ENCODE data around the gene CTAGE6.
"Not testable (repeated sequence)": the region's sequence is repeated elsewhere in the genome, so short reads cannot be mapped to it uniquely, and the experiment has no call there.

Gene CTAGE6

DNA sequence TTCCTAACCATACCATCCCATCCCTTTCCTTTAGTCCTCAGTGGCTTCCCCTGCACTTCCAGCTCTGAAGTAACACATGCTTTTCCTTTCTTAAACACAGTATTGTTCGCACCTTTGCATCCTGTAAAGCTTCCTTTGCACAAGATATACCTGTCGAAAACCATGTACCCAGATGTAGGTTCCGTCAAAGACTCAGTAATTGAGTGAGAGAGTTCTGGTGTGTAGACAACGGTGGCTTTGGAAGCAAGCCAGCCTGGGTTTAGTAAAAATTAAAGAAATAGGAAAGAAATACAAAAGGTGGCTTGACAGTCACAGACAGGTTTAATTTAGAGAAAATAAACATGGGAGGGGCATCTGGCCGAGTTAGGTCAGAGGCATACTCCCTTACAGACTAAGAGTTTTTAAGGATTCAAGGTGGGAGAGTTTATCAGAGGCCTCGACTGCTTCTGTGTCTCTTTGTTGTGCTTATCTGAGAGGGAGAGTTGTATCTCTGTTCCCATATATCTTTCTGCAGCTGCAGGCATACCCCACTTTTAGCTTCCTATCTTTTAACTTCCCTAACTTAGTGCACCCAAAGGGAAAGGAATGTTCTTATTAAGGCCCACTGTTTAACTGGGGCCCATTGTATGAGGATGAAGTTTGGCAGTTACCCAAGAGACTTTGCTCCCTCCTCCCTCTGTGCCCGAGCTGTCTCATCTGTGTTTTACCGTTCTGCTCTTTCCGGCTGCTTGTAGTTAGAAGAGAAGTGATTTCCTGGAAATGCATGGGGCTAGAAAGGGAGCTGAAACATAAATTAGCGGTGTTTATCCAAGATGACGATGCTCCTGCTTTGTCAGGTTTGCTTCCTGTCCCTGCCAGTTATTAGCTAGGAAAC lies 42.7 kb downstream of the CTAGE6 start:
- DNase-seq = not testable (repeated sequence)

DNA sequence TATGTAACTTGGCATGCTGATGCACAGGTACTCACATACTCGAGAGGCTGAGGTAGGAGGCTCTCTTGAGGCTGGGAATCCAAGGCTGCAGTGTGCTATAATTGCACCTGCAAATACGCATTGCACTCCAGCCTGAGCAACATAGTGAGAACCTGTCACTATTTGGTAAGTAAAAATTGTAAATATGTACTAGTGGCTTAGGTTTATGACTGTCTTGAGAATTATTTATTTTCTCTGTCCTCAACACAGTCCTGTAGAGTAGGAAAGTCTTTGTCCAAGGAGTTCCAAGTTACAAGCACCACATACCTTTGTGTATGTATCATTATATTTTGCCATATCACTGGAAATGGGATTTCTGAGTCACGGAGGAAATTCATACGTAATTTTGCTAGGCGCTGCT lies 45.1 kb downstream of the CTAGE6 start:
- DNase-seq = not testable (repeated sequence)

DNA sequence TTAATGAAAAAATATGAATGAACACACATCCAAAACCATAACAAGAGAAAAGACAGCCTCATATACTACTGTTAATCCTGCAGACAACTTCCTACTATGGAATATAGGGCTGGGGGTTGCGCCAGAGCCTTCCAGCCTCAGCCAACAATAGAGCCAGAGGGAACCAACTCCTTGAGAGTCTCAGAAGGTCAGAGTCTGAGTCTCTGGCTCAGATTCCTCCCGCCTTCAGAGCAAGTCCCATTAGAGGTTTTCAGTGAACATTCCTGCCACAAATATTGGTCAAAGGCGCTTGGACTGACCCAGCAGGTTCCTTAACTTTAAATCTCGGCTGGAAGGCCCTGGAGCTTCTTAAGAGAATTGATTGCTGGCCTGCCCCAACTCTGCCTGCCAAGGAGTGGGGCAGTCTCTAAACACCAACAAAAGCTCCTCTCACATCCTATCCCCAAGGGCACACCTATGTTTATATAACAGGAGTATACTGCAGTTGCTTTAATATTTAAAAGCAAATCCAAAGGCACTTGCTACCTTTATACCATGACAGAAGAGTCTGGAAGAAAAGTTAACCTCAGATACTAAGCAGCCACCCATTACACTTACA lies 45.7 kb downstream of the CTAGE6 start:
- not testable (repeated sequence) for DNase-seq

DNA sequence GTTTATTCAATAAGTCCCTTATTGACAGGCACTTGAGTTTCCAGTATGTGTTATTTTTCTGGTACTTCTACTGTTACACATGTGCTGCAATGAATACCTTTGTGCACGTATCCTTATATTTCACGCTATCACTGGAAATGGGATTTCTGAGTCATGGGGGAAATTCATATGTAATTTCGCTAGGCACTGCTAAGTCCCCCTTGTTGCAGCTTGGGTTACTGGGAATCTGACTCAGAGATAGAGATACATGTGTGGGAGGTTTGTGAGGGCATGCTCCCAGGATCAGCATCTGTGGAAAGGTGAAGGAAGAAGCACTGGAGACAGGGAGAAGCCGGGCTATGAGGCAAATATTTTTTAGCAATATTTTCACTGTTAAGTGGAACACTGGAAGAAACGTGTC lies 47.6 kb downstream of the CTAGE6 start:
- DNase-seq = not testable (repeated sequence)
